Sigmoid colon (tissue), 7 donors: ENCODE data around the gene KIF26B. TPM values are rescaled to one million over a fixed set of nuclear protein-coding genes. Genes with fewer than 3 reads are reported as not detected.

Experiments used
- DNase-seq: peaks from one replicate; pipeline ENCODE4 v3.0.0-alpha.2; 2019
- H3K27ac ChIP-seq, 4 donors: fragments of 200-600 bp; sonication (generic); one replicate each; pipeline ENCODE4 v1.5.1; 2016 to 2019; ENCODE audit warnings: mild to moderate bottlenecking in 1 of 4
- H3K27me3 ChIP-seq, 3 donors: fragments of 200-600 bp; sonication (generic); one replicate each; pipeline ENCODE4 v1.5.1; 2019; ENCODE audit warnings: mild to moderate bottlenecking in 1 of 3
- H3K36me3 ChIP-seq, 4 donors: fragments of 200-600 bp; sonication (generic); one replicate each; pipeline ENCODE4 v1.5.1; 2016 to 2019
- H3K4me1 ChIP-seq, 4 donors: fragments of 200-600 bp; sonication (generic); one replicate each; pipeline ENCODE4 v1.5.1; 2017 to 2019
- H3K4me3 ChIP-seq, 4 donors: fragments of 200-600 bp; sonication (generic); one replicate each; pipeline ENCODE4 v1.5.1; 2017 to 2019; ENCODE audit warnings: mild to moderate bottlenecking in 2 of 4, moderate library complexity in 1 of 4
- H3K9me3 ChIP-seq, 4 donors: fragments of 200-600 bp in 3 of 4; sonication (generic) in 3 of 4; one replicate each; pipeline versions ENCODE4 v1.5.1 to v1.6.1; 2013 to 2019
- CTCF ChIP-seq, 4 experiments: fragments of 450-650 bp in 3 of 4; fragments of 200-600 bp in 1 of 4; IDR thresholded peaks; one replicate each; pipeline ENCODE4 v1.5.1; 2016 to 2019; ENCODE audit warnings: antibody characterized with exemption in 4 of 4, mild to moderate bottlenecking in 3 of 4, moderate library complexity in 2 of 4
- EP300 ChIP-seq, 4 donors: sonication (generic); formaldehyde crosslinking; IDR thresholded peaks; one replicate each; pipeline ENCODE4 v1.6.1; 2017; ENCODE audit warnings: antibody characterized with exemption in 4 of 4
- POLR2A ChIP-seq, 2 donors: fragments of 450-650 bp; IDR thresholded peaks; one replicate each; pipeline ENCODE4 v1.6.1; 2016; ENCODE audit warnings: antibody characterized with exemption in 2 of 2, mild to moderate bottlenecking in 2 of 2, moderate library complexity in 2 of 2
- POLR2AphosphoS5 ChIP-seq, 4 donors: sonication (generic); formaldehyde crosslinking; IDR thresholded peaks; one replicate each; pipeline ENCODE4 v1.6.1; 2017; ENCODE audit warnings: antibody characterized with exemption in 4 of 4
- WGBS, 2 donors: extraction: QIAGEN DNeasy Blood & Tissue Kit; methylation state at CpG; one replicate each; pipeline ENCODE4 v1.1.7; 2013; 5-methylcytosine and 5-hydroxymethylcytosine counted together
- intact Hi-C: fragments of 100-400 bp; cut with DNase I; formaldehyde crosslinking; loops from one replicate; pipeline ENCODE4 v1.15.1; 2023
- polyA plus RNA-seq, 3 donors: library from polyadenylated mRNA; stranded (reverse); fragments of 200-250 nt; gene quantifications; one replicate each; pipeline ENCODE4 v1.2.3, GENCODE V29; 2013
- total RNA-seq, 4 donors: library from RNA; depleted of rRNA; stranded (reverse); fragments of >200 nt; gene quantifications; one replicate each; pipeline ENCODE4 v1.1.0, GENCODE V29; 2016
- donor health status: healthy with polysubstance abuse.
- donor health status: Bipolar disorder and iron deficiency.
- donor health status: healthy.

Gene KIF26B
- total and polyA plus RNA-seq, 7 donors = under 0.01 to 5.5 (median 1.4) TPM; not detected in 1

- Histone ChIP-seq H3K9me3 (no peaks in the 10 kb centered on the region), H3K36me3 (no peaks in the 10 kb centered on the region), H3K27ac (no peak overlapping the region), H3K27me3 (no peaks in the 10 kb centered on the region), H3K4me1 (peaks cover 0 to 3% (median 0%) of the 10 kb centered on the region in 4 donors), H3K4me3 (no peak overlapping the region)
- 44 to 53% methylated on average over 13 of the region's 13 CpGs for WGBS, 2 donors
- peak in 1 of 4 donors; percentile 29 for TF ChIP-seq POLR2AphosphoS5 (IDR thresholded peaks at IDR 0.05)
- TF ChIP-seq EP300 (IDR thresholded peaks at IDR 0.05) = no peak
- no peak for TF ChIP-seq POLR2A (IDR thresholded peaks at IDR 0.05)
- no peak for DNase-seq
- intact Hi-C loops = no loop called here
Observed at GRCh38 chr1:245383396-245384330, 228.9 kb downstream of the KIF26B start.

- Histone ChIP-seq H3K4me3 (no peak overlapping the region), H3K4me1 (peaks cover 0 to 6% (median 0%) of the 10 kb centered on the region in 4 donors), H3K36me3 (no peaks in the 10 kb centered on the region), H3K9me3 (no peaks in the 10 kb centered on the region), H3K27ac (no peak overlapping the region), H3K27me3 (no peaks in the 10 kb centered on the region)
- TF ChIP-seq CTCF (IDR thresholded peaks at IDR 0.05) (no peak), POLR2AphosphoS5 (IDR thresholded peaks at IDR 0.05) (no peak), POLR2A (IDR thresholded peaks at IDR 0.05) (no peak), EP300 (IDR thresholded peaks at IDR 0.05) (no peak)
- intact Hi-C loops = no loop called here
- 77 to 81% methylated on average over 11 of the region's 11 CpGs for WGBS, 2 donors
- DNase-seq = no peak
Observed at GRCh38 chr1:245386297-245386971, 231.6 kb downstream of the KIF26B start.

GRCh38 chr1:245388687-245389086 is 233.9 kb downstream of the KIF26B start:
- Histone ChIP-seq H3K9me3 (no peaks in the 10 kb centered on the region), H3K27ac (peak overlapping the region in 1 of 4 donors; percentile 31), H3K36me3 (no peaks in the 10 kb centered on the region), H3K4me1 (peaks cover 0 to 6% (median 0%) of the 10 kb centered on the region in 4 donors), H3K27me3 (no peaks in the 10 kb centered on the region), H3K4me3 (peak overlapping the region in 1 of 4 donors; percentile 19)
- no peak for DNase-seq
- intact Hi-C loops = no loop called here
- TF ChIP-seq POLR2A (IDR thresholded peaks at IDR 0.05) (no peak), EP300 (IDR thresholded peaks at IDR 0.05) (no peak), POLR2AphosphoS5 (IDR thresholded peaks at IDR 0.05) (no peak), CTCF (IDR thresholded peaks at IDR 0.05) (no peak)
- 71 to 86% methylated on average over 3 of the region's 3 CpGs for WGBS, 2 donors

- no peaks in the 10 kb centered on the region for H3K9me3 ChIP-seq
- intact Hi-C loops = no loop called here
- H3K27ac ChIP-seq = no peak overlapping the region
- no peaks in the 10 kb centered on the region for H3K27me3 ChIP-seq
- no peaks in the 10 kb centered on the region for H3K36me3 ChIP-seq
- TF ChIP-seq POLR2A (IDR thresholded peaks at IDR 0.05) (no peak), POLR2AphosphoS5 (IDR thresholded peaks at IDR 0.05) (no peak), EP300 (IDR thresholded peaks at IDR 0.05) (no peak), CTCF (IDR thresholded peaks at IDR 0.05) (no peak)
- DNase-seq = no peak
- WGBS, 2 donors = 57 to 81% methylated on average over 7 of the region's 7 CpGs
- H3K4me1 ChIP-seq = peaks cover 0 to 6% (median 0%) of the 10 kb centered on the region in 4 donors
- no peak overlapping the region for H3K4me3 ChIP-seq
Observed at GRCh38 chr1:245389873-245390272, 235.1 kb downstream of the KIF26B start.

- H3K27ac ChIP-seq = no peak overlapping the region
- peaks cover 0 to 12% (median 8%) of the 10 kb centered on the region in 4 donors for H3K4me1 ChIP-seq
- no peak overlapping the region for H3K4me3 ChIP-seq
- H3K9me3 ChIP-seq = no peaks in the 10 kb centered on the region
- intact Hi-C loops = no loop called here
- H3K27me3 ChIP-seq = no peaks in the 10 kb centered on the region
- H3K36me3 ChIP-seq = no peaks in the 10 kb centered on the region
- WGBS, 2 donors = 57 to 79% methylated on average over 1 of the region's 1 CpG
- TF ChIP-seq CTCF (IDR thresholded peaks at IDR 0.05) (no peak), EP300 (IDR thresholded peaks at IDR 0.05) (no peak), POLR2A (IDR thresholded peaks at IDR 0.05) (no peak), POLR2AphosphoS5 (IDR thresholded peaks at IDR 0.05) (no peak)
- no peak for DNase-seq
Observed at GRCh38 chr1:245390975-245391374, 236.2 kb downstream of the KIF26B start.
